GM19395 (cell line): ENCODE data around the gene VCY.
"Not testable (repeated sequence)": the region's sequence is repeated elsewhere in the genome, so short reads cannot be mapped to it uniquely, and the experiment has no call there.

Experiments
- ATAC-seq: cut with Tn5 transposase; IDR thresholded peaks from one replicate; pipeline ENCODE4 v1.9.1; 2021; ENCODE audit warnings: mild to moderate bottlenecking, moderate library complexity; ENCODE audit not compliant: unreplicated experiment

VCY gene

GRCh38 chrY:13986373-13986772 lies at the start of gene VCY:
TSS of gene VCY (minus strand) at chrY:13986473. CDS start at chrY:13986440, 33 bp downstream.
- not testable (repeated sequence) for ATAC-seq

GRCh38 chrY:14030395-14030794 lies 44.1 kb upstream of the VCY start:
- not testable (repeated sequence) for ATAC-seq

- not testable (repeated sequence) for ATAC-seq
These were observed 25.6 kb upstream of the VCY start for GRCh38 chrY:14011916-14012315.

GRCh38 chrY:13942406-13942805 lies 43.9 kb downstream of the VCY start:
- not testable (repeated sequence) for ATAC-seq
